Measurements from ENCODE around the gene FPR2. TPM values are rescaled to one million over a fixed set of nuclear protein-coding genes. Genes with fewer than 3 reads are reported as not detected.
"Not testable (repeated sequence)": the region's sequence is repeated elsewhere in the genome, so short reads cannot be mapped to it uniquely, and the experiment has no call there.

FPR2 gene
- total RNA-seq, 1 donor from 2014 or later, result 0.36 TPM

DNA sequence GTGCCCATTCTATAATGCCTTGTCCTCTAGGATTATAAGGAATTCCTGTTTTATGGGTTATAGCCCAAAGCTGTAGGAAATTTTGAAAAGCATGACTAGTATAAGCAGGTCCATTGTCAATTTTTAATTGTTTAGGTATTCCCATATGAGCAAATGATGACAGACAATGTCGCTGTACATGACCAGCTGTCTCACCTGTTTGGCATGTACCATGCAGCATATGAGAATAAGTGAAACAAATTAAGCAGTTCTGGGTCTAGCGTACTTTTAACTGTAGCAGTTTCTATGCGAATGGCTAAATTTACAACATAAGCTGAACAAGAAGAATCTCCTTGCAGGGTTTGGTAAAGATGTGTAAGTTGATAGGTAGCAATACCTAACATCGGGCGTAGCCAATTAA is 45.6 kb downstream of the FPR2 start:
- not testable (repeated sequence) for ATAC-seq

DNA sequence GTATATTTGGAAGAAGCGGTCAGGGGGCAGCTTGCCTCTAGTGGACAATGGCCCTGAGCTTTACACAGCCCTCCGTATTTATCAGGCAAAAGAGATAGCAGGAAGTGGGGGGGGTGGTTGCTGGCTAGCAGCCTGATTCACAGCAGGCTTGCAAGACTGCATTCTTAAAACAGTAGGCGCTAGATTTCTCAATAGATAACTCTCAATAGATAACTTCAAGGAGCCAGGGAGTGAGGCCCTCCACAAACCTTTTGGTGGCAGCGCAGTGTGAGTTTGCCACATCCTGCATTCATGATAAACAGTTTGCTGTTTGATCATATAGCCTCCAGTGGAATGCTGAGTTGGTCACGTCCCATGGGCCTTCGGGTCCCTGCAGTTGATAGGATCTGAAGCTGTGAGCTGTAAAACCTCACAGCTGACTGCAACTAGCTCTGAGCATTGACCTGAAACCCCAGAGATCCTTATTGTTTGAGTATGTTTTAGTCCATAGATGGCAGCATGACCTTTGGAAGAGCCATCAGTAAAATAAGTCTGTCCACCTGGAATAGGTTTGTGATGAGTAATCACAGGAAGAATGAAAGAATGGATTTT is 46.2 kb downstream of the FPR2 start:
- ATAC-seq, result no peak

DNA sequence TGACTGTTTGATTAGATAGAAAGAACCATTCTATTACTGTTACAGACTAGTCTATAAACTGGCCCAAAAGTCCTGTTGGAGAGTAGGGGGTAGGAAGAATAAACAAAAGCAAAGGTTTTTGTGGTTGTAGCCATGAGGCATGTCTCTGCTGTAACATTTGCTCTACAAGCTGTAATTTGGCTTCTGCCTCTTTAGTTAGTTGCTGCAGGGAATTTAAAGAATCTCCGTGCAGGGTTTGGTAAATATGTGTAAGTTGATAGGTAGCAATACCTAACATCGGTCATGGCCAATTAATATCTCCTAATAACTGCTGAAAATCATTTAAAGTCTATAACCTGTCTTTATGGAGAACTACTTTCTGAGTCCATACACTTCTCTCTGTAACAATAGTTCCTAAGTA is 46.9 kb downstream of the FPR2 start:
- no peak for ATAC-seq

DNA sequence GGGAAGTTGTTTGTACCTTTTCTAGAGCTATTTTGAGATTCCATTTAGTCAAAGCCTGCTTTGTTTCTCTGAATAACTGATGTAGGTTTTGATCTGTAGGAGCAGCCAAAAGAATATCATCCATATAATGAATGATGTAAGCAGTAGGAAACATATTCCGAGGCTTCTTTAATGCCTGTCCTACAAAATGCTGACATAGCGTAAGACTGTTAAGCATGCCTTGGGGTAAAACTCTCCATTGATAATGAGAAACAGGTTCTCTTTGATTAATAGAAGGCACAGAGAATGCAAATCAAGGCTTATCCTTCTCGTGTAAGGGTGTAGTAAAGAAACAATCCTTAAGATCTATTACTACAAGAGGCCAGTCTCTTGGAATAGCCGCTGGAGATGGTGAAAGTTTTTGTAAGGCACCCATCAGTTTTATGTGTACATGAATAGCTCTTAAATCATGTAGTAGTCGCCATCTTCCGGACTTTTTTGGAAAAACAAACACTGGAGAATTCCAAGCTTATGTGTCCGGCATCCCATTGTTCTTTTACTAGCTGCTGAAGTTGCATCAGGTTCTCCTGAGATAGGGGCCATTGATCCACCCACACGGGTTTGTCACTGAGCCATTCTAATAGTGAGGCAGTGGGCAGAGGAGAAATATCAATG is 47.5 kb downstream of the FPR2 start:
- ATAC-seq, result no peak

DNA sequence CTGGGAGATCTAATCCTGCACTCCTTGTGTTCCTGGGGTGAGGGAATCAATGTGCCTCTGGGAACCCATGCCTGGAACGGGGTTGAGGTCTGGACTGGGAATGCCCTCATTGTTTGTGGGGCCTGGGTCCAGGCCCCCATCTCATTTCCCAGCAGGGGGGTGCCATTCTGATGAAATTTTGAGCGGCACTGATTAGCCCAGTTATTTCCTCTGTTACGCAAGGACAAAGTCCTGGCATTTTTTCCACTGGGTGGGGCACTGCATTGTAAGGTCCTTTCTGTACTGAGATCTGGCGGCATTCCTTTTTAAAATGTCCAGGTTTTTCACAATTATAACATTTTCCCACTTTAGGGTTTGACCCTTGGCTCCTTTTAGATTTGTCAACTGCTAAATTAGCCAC is 48.8 kb downstream of the FPR2 start:
- ATAC-seq, result no peak

DNA sequence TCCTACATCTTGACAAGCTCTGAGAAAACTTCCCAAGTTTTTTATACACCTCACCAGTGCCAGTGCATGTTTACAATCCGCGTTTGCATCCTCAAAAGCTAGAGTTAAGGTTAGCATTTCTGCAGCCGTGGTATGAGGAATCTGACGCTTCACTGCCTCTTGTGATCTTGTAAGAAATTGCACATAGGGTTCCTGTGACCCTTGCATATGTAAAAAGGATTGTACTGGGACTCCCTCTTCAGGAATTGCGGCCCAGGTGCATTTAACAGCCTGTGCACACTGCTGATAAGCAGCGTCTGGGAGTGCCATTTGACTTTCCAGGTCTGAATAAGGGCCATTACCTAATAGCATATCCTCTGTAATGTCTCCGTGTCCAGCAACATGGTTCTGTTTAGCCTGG is 49.2 kb downstream of the FPR2 start:
- no peak for ATAC-seq

DNA sequence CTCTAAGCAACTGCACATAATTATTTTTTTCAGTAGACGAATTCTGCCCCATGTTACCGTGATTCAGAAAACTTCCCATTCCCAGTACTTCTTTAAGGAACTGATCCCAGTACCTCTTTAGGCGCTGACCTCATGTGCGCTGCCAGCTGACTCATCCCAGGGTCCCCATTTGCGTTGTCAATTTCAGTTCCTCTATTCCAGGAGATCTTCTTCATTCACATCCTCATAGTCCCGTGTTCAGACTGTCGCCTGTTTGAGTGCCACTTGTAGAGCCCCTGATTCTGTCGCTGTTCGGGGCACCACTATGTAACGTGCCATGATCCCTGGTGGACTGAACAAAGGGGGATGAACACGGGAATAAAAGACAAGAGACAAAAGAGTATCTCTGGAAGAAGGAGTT is 50.4 kb downstream of the FPR2 start:
- ATAC-seq, result no peak

DNA sequence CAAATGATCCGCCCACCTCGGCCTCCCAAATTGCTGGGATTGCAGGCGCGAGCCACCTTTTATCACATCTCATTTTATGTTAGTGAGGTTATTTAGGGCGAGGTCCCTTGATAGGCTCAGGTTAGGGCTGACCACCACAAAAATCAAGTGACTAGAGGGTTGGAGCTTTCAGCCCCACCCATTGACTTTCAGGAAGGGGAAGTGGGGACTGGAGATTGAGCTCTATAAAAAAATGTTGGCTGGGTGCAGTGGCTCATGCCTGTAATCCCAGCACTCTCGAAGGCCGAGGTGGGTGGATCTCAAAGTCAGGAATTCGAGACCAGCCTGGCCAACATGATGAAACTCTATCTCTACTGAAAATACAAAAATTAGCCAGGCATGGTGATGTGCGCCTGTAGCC is 54.1 kb downstream of the FPR2 start:
- ATAC-seq, result no peak

DNA sequence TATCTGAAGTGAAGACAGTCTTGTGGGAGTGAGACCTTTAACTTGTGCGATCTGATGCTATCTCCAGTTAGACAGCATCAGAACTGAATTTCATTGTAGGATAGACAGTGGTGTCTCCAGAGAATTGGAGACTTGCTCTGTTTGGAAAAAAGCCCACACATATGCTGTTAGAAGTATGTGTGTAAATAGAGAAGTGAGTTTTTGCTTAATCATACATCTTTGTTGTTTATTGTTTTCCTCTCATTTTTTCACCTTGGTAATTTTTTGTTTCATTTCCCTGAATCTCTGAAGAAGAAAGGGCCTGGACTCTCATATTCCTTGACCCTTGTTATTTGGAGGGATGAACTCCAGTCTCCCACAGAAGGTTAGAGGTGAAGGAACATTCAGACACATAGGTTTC is 55.7 kb downstream of the FPR2 start:
- ATAC-seq, result no peak

DNA sequence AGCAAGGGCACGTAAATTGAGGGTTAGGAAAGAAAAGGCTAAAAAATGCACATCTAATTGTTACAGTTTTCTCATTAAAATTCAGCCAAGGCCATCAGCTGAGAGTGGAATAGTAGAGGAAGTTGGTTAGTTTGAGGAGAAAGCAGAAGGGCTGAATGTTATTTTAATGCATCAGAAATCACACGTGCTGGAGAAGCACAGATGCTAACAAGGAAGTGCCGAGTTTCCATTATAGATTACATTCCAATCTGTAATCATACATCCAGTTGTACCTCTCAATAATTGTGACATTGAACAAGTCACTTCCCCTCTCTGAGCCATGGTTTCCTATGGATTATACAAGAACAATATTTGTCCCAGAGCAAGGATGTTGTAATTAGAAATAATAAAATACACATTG is 59.0 kb downstream of the FPR2 start:
- ATAC-seq, result no peak

Other genes with a start within 250 kb of the FPR2 start
- 0.44 TPM for gene SIGLEC6, start 229.5 kb upstream of the FPR2 start, total RNA-seq
- 5.8 TPM for gene ZNF175, start 189.9 kb upstream of the FPR2 start, total RNA-seq
- gene SIGLEC5, start 130.8 kb upstream of the FPR2 start, total RNA-seq, result not detected
- 0.80 TPM for gene SIGLEC14, start 114.4 kb upstream of the FPR2 start, total RNA-seq
- 3.0 TPM for gene SPACA6, start 67.8 kb upstream of the FPR2 start, total RNA-seq
- gene HAS1, start 37.2 kb upstream of the FPR2 start, total RNA-seq, result not detected
- 1.2 TPM for gene FPR1, start 9.3 kb upstream of the FPR2 start, total RNA-seq
- gene FPR3, start 34.0 kb downstream of the FPR2 start, total RNA-seq, result 1.00 TPM
- 2.8 TPM for gene ZNF577, start 126.8 kb downstream of the FPR2 start, total RNA-seq
- gene ZNF649, start 143.8 kb downstream of the FPR2 start, total RNA-seq, result 5.4 TPM
- gene ZNF613, start 166.3 kb downstream of the FPR2 start, total RNA-seq, result 3.5 TPM
- 5.7 TPM for gene ZNF350, start 225.7 kb downstream of the FPR2 start, total RNA-seq
- gene ZNF615, start 247.0 kb downstream of the FPR2 start, total RNA-seq, result 5.2 TPM

Measured in esophagus mucosa (tissue), 1 donor.